NCI-H774 (cell line): Measurements from ENCODE around the gene ATP13A3.
"Not testable (repeated sequence)": the region's sequence is repeated elsewhere in the genome, so short reads cannot be mapped to it uniquely, and the experiment has no call there.

Experiments used
- DNase-seq: peaks from one replicate; lab custom pipeline; 2025; lab: John Stamatoyannopoulos, UW

The ATP13A3 gene

GRCh38 chr3:194499516-194499915 is 12.7 kb upstream of the ATP13A3 start:
- DNase-seq = not testable (repeated sequence)

GRCh38 chr3:194497799-194498575 is 11.2 kb upstream of the ATP13A3 start:
- no peak for DNase-seq

- no peak for DNase-seq
Measured at GRCh38 chr3:194496217-194496919, 9.6 kb upstream of the ATP13A3 start.

DNA sequence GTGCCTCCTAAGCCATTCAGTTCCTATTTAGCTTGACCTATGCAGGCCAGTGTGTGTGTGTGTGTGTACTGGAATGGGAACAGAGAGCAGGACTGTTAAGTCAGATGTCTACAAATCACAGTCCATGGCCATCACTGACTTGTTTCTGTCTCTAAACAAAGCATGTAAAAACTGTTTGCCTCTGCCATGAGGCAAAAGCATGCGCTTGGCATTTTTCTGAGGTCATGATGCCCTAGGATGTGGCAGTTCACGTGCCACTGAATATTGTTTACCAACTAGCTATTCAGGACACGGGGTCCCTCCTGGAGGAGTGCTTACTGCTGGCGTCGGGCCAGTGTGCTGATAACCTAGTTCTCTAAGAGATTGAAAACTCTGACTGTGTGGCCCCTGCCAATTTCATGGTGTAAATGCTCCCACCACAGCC is 8.2 kb upstream of the ATP13A3 start:
- no peak for DNase-seq

DNA sequence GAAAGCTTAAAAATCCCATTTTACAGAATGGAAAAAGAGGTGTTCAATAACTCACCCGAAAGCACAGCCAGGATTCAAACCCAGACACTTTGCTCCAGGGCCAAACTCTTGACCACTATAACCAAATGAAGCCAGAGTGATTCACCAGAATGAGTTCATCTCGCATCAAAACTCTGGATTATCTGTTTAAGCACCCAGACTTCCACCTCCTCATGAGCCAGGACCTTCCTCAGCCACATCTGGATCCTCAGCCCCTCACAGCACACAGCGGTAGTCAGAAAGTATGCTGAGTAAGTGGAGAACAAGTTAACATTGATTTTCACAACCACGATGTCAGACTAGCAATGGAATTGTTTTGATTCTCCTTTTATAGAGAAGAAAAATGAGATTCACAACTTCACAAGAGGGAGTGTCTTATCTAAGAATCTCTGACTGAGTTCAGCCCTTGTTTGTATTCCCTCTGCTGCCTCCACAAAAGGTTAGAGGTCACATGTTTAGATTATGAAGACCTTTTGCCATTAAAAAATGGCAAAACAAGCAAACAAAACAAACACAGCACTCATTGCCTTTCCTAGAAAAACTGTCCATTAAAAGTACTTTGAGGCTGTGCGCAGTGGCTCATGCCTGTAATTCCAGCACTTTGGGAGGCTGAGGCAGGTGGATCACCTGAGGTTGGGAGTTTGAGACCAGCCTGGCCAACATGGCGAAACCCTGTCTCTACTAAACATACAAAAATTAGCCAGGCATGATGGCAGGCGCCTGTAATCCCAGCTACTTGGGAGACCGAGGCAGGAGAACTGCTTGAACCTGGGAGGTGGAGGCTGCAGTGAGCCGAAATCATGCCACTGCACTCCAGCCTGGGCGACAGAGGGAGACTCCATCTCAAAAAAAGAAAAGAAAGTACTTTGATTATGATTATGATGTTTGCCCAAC is 7.5 kb upstream of the ATP13A3 start:
- not testable (repeated sequence) for DNase-seq

GRCh38 chr3:194492001-194492400 is 5.2 kb upstream of the ATP13A3 start:
- DNase-seq = no peak

DNA sequence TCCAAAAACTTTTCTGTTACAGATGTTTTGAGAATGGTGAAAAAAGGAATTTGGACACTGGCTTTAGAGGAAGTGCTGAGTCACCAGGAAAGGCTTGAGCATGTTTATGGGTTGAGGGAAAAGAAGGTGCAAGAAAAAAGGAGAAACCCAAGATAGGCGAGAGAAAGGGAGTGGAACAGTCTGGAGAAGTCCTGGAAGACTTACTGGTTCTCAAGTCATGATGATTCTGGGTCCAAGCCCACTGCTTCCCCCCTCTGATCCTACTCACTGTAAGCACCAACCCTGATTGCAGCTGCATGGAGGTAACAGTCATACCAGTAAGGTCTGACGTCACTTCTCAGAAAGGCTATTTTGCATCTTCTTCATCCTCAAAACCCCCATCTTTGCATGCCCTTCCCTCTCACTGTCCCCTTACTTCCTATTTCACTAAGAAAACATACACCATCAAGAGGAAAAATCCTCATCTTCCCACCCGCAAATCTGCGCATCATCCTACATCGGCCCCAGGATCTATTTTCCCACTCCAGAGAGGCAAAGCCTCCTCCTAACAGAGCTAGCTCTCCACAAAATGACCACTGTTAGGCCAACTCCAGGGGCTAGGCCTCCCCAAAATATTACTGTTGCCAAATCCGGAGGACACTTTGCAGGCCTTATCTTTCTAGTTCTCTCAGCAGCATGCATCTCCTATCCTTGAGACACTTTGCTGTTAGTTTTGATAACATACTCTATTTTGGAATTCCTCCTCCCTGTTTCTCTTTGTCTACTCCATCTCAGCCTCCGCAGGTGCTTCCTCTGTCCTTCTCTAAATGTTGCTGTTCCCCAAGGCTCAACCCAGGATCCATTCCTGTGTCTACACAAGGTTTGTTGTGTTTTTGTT is 3.2 kb upstream of the ATP13A3 start:
- DNase-seq = no peak

DNA sequence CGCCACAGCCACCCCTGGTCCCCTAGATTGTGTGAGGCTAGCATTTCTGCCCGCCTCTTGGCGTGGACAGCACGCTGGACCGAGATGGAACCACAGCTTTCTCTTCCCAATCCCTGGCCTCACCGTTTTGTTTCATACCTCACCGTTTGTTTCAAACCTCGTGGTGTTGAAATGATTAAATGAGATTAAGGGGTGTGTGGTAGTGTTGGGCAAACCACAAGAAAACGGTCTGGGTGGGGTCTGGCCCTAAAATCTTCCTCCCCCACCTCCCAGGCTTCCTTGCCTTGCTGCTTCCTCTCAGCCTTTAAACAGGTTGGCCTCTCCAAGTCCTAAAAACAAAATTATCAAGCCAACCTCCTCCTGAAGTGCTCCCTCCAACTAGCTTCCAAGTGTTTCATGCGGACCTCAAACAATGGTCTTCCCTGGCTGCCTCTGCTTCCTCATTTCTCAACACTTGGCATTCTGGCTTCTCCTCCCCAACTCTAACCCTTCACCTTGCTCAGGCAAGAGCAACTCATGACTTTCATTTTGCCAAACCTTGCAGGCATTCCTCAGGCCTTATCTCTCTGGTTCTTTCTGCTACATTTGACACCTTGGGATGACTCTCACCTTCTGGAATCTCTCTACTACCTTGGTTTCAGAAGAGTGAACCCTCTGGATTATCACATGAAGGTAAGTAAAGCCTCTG is 1.4 kb upstream of the ATP13A3 start:
- DNase-seq = no peak

DNA sequence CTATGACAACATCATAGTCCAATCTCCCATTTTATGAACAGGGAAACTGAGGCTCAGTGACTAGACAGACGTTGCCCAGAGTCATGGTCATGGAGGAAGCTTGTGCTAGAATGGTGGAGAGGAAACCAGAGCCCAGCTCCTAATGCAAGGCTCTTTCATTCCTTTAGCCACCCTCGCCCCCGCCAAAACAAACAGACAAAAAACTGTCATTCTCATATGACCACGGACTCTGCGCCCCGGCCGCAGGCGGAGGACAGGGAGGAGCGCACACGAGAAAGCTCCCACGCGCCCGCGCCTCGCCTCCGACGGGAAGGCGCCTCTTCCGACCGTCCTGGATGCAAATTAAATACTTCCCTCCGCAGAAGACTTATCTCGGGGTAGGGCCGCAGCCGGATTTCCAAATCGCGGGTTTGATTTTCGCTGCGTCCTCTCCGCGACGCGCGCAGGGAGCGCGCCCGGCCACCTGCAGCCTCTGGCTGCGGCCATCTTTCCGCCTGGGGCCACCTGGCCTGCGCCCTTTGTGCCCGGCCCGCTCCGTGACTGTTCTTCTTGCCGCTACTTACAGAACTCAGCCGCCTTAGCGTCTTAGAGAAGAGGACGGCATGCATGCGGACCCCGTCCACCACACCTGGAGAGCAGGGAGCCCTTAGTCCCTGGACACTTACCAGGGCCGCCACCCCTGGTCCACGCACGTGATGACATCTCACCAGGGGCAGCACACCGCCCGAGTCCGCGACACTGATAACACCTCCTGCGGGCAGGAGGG is 670 bp upstream of the ATP13A3 start:
- peak; percentile 77 for DNase-seq

- no peak for DNase-seq
Measured at GRCh38 chr3:194485881-194486539, 792 bp downstream of the ATP13A3 start.

- DNase-seq = no peak
Measured at GRCh38 chr3:194485468-194485880, 1.3 kb downstream of the ATP13A3 start.

GRCh38 chr3:194484614-194485013 is 2.2 kb downstream of the ATP13A3 start:
- DNase-seq = no peak

DNA sequence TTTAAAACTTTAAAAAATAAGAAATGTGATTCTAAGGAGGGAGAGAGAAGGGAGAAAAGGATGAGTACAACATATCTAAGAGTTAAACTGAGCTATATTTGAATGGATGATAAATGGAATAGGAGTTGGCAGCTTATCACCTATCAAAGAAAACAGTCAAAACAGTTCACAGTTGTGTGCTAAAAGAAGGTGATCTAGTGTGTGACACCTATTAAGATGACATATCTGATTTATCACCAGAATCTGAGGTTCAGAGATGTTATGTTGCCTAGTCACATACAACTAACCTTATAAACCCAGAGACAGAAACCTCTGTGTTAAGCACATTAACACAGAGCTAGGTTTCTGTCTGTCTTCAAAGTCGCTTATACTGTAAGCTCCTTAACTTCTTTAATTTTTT is 3.0 kb downstream of the ATP13A3 start:
- no peak for DNase-seq

GRCh38 chr3:194482830-194483229 is 4.0 kb downstream of the ATP13A3 start:
- DNase-seq = not testable (repeated sequence)

DNA sequence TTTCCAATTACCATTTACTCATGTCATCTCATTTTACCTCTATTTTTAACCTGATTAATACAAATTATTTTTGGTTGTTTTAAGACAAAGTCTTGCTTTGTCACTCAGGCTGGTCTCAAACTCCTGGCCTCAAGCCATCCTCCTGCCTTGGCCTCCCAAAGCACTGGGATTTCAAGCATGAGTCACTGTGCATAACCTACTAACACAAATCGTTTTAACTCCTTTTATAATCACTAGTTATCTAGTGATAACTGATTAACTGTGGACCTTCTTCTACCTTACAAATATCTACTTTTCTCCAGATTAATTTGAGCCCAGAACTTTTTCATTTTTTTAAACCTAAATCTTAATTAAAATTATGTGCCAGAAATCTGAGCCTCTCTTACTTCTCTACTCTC is 4.6 kb downstream of the ATP13A3 start:
- no peak for DNase-seq

DNA sequence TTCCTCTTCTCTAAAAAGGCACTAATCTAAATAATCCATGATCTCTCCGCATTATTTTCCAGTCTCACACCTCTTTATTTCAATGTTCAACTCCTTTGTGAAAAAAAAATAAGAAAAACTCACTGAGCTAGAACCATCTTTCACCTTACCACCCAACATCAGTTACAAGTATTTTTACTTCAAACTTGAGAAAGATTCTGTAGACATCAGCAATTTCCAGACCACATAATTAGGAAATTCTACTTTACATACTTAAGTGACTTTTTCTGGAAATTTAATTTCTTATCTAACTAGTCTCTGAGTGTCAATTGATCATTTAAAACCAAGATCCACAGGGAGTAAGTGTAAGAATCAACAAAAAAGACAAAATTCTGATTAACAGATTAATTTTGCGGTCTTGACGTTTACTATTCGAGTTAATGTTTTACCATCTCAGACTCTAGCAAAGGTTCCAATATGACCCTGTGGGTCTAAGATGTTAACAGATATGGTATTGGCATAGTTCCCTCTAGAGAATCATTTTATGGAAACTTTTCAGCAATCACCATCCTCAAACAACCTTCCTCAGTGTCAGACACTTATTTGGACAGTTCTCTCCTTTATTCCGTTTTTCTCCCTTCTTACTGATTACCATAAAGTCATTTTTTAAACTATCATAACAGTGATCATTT is 5.1 kb downstream of the ATP13A3 start:
- no peak for DNase-seq

GRCh38 chr3:194481103-194481502 is 5.7 kb downstream of the ATP13A3 start:
- no peak for DNase-seq

DNA sequence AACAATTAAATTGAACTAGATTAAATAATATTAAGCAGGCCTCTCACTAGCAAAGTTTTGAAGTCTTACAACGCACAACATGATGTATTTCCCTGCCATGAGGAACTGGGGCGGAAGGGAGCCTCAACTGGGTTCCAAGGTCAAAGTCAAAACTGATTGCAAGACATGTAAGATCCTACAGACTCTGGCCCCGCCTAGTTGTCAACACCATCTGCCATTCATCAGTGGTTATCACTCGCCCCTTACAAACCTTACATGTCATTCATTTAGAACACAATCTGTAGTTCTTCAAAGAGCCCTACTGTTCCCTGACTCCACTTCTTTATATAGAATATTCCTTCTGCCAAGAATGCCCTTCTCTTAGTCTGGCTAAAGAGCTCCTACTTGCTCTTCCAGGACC is 10.0 kb downstream of the ATP13A3 start:
- DNase-seq = no peak

GRCh38 chr3:194475978-194476377 is 10.8 kb downstream of the ATP13A3 start:
- DNase-seq = no peak
